Brain microvascular endothelial cell (primary cell): ENCODE measurements around the gene TTC7B.

ENCODE experiments used
- DNase-seq: peaks from one replicate; pipeline ENCODE4 v3.0.0-alpha.2; 2020
- H3K27ac ChIP-seq: fragments of 250-450 bp; sonication (Bioruptor Pico); 2 replicates; pipeline ENCODE4 v1.5.1; 2020; ENCODE audit warnings: mild to moderate bottlenecking, moderate library complexity
- H3K27me3 ChIP-seq: fragments of 250-450 bp; sonication (Bioruptor Pico); replicated peaks from 2 replicates; pipeline ENCODE4 v1.5.1; 2020; ENCODE audit warnings: mild to moderate bottlenecking
- H3K36me3 ChIP-seq: fragments of 250-450 bp; sonication (Bioruptor Pico); replicated peaks from 2 replicates; pipeline ENCODE4 v1.5.1; 2020; ENCODE audit warnings: mild to moderate bottlenecking
- H3K4me3 ChIP-seq: 2 replicates; pipeline ENCODE4 v1.5.1; 2011; ENCODE audit warnings: low read depth, mild to moderate bottlenecking, control low read depth, low read length, moderate library complexity
- in situ Hi-C: cut with HindIII; loops from 2 replicates; pipeline ENCODE4 v1.10.0; 2017; ENCODE audit warnings: low sequenced_read_pairs, low pct_ligation_motif_present
- TF ChIP-seq, protein P1 (sequence below): IDR thresholded peaks from 2 replicates; pipeline ENCODE4 v1.5.1; 2011; ENCODE audit warnings: low read depth, mild to moderate bottlenecking, moderate library complexity, low read length, control low read depth, inconsistent platforms; ENCODE audit errors: missing control alignments

The TTC7B gene

DNA sequence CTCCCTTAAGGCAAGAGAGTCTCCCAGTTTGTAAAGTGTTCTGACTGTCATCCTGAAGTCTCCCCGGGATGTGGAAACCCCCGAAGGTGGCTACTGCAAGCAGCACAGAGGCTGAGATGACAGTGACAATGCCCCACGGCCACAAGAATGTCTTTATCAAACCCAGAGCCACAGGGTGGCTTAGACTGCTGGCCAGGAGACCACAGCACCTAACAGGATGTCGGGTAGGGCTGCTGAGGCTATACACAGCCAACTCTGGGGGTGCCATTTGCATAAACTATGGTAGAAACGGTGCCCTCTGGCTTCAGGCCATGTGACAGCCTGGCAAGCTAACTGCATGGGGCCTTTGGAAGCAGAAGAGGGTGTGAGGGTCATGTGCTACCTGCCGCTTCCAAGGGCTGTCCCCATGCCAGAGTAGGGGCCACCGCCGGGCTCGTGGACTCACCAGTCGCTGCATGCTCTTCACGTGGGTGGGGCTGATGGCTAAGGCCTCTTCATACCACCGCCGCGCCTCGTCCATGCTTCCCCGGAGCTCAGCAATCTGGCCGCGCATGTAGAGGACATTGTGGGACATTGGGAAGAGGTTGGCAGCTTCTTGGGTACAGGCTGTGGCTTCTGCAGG, 238.5 kb downstream of the TTC7B start:
- Histone ChIP-seq H3K4me3 (no peak overlapping the region), H3K36me3 (no peaks in the 10 kb centered on the region), H3K27me3 (no peaks in the 10 kb centered on the region), H3K27ac (no peak overlapping the region)
- TF ChIP-seq, protein P1, sequence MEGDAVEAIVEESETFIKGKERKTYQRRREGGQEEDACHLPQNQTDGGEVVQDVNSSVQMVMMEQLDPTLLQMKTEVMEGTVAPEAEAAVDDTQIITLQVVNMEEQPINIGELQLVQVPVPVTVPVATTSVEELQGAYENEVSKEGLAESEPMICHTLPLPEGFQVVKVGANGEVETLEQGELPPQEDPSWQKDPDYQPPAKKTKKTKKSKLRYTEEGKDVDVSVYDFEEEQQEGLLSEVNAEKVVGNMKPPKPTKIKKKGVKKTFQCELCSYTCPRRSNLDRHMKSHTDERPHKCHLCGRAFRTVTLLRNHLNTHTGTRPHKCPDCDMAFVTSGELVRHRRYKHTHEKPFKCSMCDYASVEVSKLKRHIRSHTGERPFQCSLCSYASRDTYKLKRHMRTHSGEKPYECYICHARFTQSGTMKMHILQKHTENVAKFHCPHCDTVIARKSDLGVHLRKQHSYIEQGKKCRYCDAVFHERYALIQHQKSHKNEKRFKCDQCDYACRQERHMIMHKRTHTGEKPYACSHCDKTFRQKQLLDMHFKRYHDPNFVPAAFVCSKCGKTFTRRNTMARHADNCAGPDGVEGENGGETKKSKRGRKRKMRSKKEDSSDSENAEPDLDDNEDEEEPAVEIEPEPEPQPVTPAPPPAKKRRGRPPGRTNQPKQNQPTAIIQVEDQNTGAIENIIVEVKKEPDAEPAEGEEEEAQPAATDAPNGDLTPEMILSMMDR, result no peak
- in situ Hi-C loops, result no loop called here
- no peak for DNase-seq

DNA sequence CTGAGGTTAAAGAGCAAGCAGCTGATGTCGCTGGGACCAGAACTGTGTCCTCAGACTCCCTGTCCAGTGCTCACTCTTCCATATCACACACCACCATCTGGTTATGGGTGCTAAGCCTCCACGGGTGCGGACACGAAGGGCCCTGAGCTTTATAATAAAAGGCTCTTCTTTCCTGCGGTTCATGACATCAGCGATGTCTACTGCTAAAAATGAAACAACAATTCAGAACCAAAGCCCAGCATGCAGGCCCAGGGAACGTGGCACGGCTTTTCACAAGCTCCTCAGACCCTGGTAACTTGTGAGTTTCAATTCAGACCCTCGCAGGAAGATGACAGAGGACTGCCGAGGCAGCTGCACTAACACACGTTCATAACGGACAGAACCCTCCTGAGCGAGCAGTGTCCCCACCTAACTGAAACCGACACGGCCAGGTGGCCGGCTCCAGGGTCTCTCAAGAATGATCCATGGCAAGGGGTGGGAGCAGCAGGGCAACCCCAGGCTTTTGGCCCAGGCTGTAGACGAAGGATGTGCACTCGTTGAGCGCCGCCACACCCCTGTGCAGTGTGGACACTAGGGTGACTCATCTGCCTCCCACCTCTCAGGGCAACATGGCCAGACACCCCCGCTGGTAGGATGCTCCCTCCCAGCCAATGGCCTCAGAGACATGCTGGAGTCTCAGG, 239.1 kb downstream of the TTC7B start:
- TF ChIP-seq, protein P1, result no peak
- in situ Hi-C loops, result no loop called here
- Histone ChIP-seq H3K36me3 (no peaks in the 10 kb centered on the region), H3K27me3 (no peaks in the 10 kb centered on the region), H3K27ac (no peak overlapping the region), H3K4me3 (no peak overlapping the region)
- DNase-seq, result no peak

DNA sequence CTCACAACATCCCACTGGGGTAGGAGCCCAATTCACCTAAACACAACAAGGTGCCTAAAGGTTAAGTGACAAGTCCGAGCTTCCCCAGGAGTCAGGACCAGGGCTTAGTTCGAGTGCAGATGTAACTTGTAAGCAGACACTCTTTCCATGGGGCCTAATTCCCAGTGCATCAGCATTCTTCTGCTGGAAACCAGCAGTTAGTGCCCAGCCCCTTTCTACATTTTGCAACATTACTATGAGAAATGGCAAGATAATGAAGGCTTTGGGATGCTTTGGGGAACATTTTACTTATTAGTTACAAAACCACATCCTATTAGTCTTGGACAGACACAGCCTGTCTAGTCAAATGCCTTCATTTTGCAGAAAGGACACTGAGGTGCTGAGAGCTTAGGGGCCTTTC, 239.6 kb downstream of the TTC7B start:
- TF ChIP-seq, protein P1, result no peak
- Histone ChIP-seq H3K27ac (no peak overlapping the region), H3K36me3 (no peaks in the 10 kb centered on the region), H3K27me3 (no peaks in the 10 kb centered on the region), H3K4me3 (no peak overlapping the region)
- in situ Hi-C loops, result no loop called here
- no peak for DNase-seq

DNA sequence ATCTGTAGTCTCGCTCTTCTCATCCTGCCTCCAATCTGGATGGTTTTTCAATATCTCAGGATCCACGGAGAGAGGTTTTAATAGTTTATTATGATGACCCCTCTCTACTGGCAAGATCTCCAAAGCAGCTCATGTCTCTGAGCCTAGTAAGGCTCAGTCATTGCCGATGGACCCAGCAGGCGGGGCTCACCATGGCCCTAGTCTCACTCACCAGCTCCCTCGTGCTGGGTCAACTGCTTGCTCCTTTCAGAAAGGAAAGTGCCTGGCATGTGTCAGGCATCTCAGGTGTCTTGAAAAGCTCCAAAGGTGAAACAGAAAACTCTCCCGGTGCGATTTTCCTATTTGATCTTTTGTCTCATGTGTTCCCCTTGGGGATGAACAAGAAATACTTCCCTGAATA, 240.4 kb downstream of the TTC7B start:
- no peaks in the 10 kb centered on the region for H3K27me3 ChIP-seq
- no peak for DNase-seq
- TF ChIP-seq, protein P1, result no peak
- no peak overlapping the region for H3K4me3 ChIP-seq
- in situ Hi-C loops, result no loop called here
- H3K36me3 ChIP-seq, result no peaks in the 10 kb centered on the region
- H3K27ac ChIP-seq, result no peak overlapping the region

DNA sequence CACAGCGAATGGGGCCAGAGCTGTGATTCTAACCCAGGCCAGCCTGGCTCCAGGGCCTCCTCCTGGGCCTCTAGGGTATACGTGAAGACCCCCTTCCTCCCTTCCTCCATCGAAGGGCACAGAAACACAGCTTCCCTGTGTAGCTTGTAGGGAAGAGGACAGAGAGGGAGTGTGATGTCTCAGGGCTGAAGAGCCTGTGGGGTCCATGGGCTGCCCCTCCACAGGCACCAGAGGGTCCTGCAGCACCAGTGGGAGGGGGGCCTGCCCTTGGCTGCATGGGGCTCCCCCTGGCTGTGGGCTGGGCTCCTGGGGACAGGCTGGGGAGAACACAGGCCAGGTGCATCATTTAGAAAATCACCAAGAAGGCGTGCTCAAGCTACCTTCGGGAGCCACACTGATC, 240.9 kb downstream of the TTC7B start:
- Histone ChIP-seq H3K4me3 (no peak overlapping the region), H3K36me3 (no peaks in the 10 kb centered on the region)
- TF ChIP-seq, protein P1, result no peak

More for the DNA sequence above, 240.9 kb downstream of the TTC7B start:
- DNase-seq, result no peak
- Histone ChIP-seq H3K27me3 (no peaks in the 10 kb centered on the region), H3K27ac (no peak overlapping the region)
- in situ Hi-C loops, result no loop called here
